SK-MEL-5 (cell line): ENCODE measurements around the gene BABAM2. TPM values are rescaled to one million over a fixed set of nuclear protein-coding genes. Genes with fewer than 3 reads are reported as not detected.
"Not testable (repeated sequence)": the region's sequence is repeated elsewhere in the genome, so short reads cannot be mapped to it uniquely, and the experiment has no call there.

ENCODE experiments used
- DNase-seq: peaks from one replicate; pipeline ENCODE4 v3.0.0-alpha.2; 2016; ENCODE audit warnings: low read depth, low spot score
- in situ Hi-C: cut with HindIII; loops from 2 replicates; pipeline ENCODE4 v1.10.0; 2016; ENCODE audit warnings: low sequenced_read_pairs, high pct_unique_total_duplicates, low pct_unique_long_range_greater_than_20kb
- polyA plus RNA-seq, 2 experiments: library from polyadenylated mRNA; depleted of rRNA; stranded (reverse); fragments of >200 nt; gene quantifications; 2 replicates each; pipeline ENCODE4 v1.2.3, GENCODE V29; 2015
- total RNA-seq: library from RNA; depleted of rRNA; stranded (reverse); fragments of >200 nt; shearing (Covaris generic); gene quantifications from 2 replicates; pipeline ENCODE4 v1.2.3, GENCODE V29; 2014; rRNA removed

BABAM2 gene
- total RNA-seq = 48.7 and 50.7 TPM in 2 replicates
- 46.2 and 58.8 TPM in 2 replicates for polyA plus RNA-seq (2015; cell fraction: cytosol; rRNA removed)
- polyA plus RNA-seq (2015; cell fraction: nucleus; rRNA removed) = 11.6 TPM in 2 replicates

DNA sequence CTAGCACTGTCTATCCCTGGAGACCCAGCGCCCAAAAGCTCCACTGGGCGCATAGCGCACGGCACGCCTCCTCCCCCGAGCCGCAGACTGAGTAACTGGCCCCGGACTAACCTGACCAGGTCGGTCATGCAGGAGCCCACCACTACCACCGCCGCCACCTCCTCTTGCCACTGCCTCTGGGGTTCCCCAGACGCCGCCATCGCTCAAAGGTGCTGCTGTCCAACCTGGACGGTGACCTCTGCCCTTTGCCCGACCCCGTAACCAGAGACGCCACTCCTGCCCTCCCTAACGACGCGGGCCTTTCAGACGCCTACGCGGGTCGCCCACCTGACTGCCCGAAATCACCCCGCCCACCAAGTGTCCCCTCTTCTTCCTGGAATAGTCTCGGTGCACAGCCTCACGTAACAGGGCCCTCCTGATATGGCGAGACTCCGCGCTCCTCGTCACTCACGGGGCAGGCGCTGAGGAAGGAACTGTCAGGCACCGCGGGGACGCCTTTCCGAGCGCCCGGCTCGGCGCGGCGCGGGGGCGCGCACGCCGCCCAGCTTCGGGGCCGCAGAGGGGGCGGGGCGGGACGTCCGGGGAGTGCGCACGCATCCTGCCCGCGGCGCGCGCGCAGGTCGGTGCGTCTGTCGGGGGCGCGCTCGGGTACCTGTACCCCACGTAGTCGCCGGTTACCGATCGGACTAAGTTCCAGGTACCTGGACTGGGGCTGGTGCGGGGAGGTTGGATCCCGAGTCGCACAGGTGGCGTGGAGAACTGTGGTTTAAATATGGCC lies at the start of gene BABAM2, which contains the start of gene RBKS:
BABAM2 (plus strand) TSS at position 584 of the 778 bp plus-strand sequence. CDS start 3,828 bp downstream, outside the sequence.
RBKS (minus strand) TSS at position 242 of the 778 bp plus-strand sequence; CDS start at position 200, 42 bp downstream.
- DNase-seq = peak; percentile 86
- in situ Hi-C loops = no loop called here

DNA sequence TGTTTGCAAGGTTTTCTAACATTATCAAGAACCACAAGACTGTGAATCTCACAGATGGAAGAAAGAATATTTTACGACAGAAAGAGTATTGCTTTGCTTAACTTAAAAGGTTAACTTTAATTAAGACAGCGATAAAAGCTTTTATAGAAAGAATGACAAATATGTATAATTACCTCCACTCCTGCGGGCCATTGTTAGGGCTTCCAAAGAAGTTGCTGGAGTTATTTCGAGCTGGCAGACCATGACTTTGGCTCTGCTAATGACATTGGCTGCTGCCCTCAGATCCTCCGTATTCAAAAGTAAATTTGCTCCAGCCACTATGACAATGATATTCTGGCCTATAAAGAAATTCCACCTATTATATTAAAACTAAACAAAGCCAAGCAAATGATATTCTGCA lies 47.6 kb upstream of the BABAM2 start:
- in situ Hi-C loops = no loop called here
- DNase-seq = no peak

DNA sequence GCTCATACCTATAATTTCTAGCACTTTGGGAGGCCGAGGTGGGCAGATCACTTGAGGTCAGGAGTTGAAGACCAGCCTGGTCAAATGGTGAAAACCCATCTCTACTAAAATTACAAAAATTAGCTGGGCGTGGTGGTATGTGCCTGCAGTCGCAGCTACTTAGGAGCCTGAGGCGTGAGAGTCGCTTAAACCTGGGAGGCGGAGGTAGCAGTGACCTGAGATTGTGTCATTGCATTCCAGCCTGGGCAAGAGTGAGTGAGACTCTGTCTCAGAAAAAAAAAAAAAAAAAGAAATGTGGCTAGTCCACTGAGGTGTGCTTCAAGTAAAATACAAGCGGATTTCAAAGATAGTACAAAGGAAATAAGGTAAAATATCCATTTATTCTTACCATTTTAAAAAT lies 46.5 kb upstream of the BABAM2 start:
- in situ Hi-C loops = no loop called here
- no peak for DNase-seq

DNA sequence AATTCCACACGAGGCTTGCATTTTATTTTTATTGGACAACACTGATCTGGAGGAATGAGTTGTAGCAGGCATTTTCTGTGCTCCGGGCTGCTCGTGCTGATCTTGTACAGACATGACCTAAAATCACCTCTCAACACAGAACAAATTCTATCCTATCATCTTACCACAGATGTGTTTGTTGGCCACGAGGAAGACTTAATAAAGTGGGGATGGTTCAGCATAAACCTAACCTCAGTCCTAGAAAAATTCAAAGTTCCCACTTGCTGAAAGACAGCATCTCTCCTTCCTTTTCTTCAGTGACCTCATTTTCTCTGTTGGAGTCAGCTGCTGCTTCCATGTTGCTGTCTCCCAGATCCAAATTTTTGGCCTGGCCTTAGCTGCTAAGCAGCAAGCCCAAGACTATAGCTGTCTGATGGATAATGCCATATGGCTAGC lies 45.7 kb upstream of the BABAM2 start:
- no peak for DNase-seq
- in situ Hi-C loops = no loop called here

DNA sequence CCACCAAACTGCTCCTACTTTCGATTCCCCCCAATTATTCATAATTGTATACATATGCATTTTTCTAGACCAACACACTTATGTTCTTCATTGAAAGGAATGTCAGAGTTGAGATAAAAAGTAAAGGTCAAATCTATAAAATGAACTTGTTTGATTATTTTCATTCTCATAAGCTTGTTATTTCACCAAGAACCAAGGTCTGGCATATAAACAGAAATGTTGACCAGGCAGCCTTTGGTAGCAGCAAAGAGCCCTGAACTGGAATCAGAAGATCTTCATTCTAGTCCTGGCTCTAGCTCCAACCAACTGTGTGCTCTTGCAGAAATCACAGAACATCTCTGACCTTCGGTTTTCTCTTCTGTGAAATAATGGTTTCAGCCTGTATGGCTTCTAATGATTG lies 43.2 kb upstream of the BABAM2 start:
- in situ Hi-C loops = no loop called here
- DNase-seq = no peak

DNA sequence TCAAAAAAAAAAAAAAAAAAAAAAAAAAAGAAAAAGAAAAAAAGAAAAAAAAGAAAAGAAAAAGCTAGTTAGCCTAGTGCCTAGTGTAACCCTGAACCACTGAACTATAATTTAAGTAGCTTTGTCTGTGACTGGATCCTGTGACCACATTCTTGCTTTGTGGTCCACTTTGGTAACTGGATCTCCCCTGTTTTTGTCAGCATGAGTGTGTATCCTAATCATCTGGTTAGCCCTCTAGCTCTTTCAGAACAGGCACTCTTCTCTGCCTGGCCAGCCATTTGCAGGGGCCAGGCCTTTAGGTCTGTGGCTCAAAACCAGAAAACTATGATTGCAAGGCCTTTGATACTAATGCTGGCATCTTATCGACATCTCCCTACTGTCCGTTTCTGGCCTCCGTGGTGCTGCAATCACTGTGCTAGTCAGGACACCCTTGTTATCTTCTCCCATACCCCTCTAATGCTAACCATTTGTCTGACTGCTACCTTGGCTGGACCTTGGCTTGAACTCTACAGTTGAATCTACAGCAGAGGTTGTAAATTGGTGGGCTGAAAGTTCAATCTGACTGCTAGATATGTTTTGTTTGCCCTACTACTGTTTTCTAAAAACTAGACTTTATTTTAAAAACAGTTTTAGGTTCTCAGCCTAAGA lies 40.8 kb upstream of the BABAM2 start:
- no peak for DNase-seq
- in situ Hi-C loops = no loop called here

DNA sequence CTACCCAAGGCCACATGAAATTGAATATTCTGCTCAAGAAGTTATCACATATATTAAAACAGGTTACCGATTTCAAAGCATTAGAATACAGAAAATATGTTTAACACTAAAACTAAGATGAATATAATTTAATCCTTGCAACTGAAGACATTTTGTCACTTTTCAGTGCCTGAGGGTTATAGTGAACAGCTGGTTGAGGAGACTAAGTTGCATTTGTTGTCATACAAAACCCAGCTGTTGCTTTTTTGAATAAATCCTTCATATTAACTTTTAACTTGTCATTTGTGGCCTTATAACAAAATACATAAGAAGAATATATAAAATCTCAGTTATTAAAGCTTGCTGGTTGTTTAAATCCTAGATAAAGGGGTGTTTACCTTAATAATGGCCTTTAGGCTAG lies 37.8 kb upstream of the BABAM2 start:
- in situ Hi-C loops = no loop called here
- DNase-seq = no peak

DNA sequence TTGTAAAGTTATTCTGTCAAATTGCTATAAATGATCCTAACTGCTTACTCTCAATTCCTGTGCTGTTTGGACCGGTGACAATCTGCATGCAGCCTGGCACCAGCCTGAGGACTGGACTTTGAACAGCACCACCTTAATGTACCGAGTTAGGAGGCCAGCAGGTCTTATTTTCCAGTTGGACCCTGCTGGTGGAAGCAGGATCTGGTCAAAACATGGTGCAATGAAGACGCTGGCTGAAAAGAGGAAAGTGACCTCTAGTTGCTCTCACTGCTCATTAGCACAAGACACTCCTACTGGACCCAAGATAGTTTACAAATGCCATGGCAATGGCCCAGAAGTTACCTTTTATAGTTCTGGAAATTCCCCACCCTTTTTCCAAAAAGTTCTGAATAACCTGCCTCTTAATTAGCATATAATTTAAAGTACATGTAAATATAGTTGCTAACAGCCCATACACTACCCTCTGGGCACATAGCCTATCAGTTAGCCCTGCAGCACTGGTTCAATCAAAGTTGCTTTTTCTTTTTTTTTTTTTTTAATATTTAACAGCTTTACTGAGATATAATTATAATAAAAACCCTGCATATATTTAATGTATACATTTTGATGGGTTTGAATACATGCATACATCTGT lies 36.2 kb upstream of the BABAM2 start:
- in situ Hi-C loops = no loop called here
- no peak for DNase-seq

DNA sequence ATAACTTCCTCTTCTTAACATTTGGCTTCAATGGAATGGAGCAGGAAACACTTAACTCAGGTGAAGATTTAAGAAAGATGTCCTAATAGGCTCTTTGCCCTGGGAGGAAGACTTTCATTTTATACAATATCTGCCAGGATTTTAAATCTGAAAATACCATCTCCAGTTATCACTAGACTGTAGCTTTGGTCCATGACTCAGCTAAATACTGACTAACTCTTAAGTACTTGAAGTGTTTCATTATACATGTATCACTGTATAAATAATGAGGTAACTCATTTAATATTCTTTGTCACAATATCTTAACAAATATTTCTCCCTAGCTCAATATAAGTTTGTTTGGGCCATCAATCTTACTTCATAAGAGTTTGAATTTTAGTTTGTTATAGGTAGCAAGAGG lies 35.1 kb upstream of the BABAM2 start:
- in situ Hi-C loops = no loop called here
- DNase-seq = no peak

DNA sequence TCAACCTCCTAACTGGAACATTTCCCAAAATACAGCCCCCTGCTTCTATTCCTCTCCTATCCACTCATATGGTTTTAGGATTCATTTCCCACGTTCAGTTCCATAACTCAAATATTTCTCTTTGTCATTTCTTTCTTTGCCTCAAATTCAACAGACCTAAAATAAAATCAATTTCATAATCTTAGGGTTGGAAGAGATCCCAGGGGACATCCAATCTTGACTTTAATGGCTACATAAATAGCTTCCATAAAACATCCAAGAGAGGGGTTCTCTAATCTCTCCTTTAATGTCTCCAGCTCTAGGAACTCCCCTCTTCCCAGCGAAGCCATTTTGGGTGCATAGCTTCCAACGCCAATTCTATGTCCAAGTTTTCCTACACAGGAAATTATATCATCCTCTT lies 34.1 kb upstream of the BABAM2 start:
- no peak for DNase-seq
- in situ Hi-C loops = no loop called here

DNA sequence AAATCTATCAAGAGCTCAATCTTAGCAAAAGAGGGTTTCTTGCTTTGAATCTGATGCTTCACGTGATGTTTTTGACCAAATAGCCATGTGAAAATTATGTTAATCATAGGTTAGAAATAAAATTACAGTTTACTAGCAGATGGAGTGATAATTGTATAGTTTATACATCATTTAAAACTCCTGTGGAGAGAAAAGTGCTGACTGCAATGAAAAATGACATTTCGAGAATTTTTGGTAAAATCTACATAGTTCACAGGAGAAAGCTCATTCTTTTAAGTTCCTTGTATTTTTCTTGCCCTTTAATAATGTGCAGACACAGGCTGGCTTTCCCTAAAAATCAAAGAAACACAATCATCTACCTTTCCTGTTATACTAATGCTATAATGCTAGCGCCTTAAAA lies 33.6 kb upstream of the BABAM2 start:
- no peak for DNase-seq
- in situ Hi-C loops = no loop called here

DNA sequence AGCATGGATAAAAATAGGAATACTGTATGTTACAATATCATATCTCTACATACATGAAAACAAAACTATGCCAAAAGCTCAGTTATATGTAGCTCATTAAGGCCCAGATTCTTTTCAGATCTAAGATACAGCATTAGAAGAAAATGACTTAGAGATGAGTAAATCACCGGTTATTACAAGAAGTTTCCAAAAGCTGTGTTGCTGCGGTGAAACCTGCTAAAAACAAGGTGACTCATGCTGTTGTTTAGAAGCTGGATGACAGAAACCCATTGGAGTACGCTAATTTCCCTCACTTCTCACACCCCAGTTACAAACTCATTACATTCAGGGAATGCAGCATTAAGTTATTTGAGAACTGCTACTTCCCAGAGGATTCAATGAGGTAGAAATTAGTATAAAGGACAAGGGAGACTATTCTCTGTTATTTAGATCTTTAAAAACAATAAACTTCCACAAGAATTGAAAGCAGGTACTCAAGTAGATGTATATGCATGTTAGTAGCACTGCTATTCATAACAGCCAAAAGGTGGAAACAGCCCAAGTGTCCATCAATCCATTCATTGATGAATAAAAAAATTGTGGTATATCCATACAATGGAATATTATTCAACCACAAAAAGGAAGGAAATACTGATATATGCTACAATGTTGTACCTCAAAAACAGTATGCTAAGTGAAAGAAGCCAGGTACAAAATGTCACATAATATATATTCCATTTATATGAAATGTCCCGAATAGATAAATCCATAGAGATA lies 32.9 kb upstream of the BABAM2 start:
- DNase-seq = no peak
- in situ Hi-C loops = no loop called here

DNA sequence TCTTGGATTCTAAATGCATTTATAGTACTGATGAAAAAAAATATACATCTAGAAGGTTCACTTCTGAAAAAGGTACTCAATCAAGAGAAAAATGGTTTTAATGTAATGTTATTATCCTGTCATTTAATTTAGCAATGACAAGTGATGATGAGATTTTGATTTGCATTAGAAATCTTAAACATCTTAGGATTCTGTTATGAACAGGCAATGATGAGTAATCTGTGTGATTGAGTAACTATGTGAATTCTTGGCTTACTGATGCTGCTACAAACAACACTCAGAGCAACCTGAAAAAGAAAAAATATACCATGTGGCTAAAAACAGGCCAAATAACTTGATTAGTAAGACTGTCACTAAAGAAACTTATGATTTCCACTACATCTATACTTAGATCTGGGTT lies 30.4 kb upstream of the BABAM2 start:
- in situ Hi-C loops = no loop called here
- DNase-seq = no peak

DNA sequence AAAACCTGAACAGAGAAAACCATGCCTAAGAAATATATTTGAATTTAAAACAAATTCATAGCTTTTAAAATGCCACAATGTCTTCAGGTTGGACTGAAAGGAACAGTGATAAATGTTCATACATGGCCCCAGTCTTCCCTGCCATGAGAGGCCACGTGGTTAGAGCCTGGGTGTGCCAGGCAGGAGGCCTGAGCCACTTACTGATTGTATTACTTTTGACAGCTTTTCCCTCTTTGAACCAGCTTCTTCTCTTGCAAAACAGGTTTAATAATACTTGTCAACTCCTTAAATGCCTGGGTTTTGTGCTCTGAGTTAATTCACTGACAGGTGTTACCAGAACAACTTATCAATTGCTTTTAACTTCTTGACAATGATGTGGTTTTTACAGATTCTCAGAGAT lies 27.4 kb upstream of the BABAM2 start:
- DNase-seq = no peak
- in situ Hi-C loops = no loop called here

DNA sequence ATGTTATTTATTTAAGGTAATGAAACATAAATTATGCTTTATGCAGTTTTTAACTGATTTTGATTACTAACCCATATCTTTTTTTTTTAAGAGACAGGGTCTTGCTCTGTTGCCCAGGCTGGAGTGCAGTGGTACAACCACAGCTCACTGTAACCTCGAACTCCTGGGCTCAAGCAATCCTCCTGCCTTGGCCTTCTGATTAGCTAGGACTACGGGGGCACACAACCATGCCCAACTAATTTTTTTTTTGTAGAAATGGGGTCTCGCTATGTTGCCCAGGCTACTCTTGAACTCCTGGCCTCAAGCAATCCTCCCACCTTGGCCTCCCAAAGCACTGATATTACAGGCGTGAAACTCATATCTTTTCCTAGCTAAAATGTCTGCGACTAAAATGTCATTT lies 26.6 kb upstream of the BABAM2 start:
- DNase-seq, in situ Hi-C loops: not testable (repeated sequence)

DNA sequence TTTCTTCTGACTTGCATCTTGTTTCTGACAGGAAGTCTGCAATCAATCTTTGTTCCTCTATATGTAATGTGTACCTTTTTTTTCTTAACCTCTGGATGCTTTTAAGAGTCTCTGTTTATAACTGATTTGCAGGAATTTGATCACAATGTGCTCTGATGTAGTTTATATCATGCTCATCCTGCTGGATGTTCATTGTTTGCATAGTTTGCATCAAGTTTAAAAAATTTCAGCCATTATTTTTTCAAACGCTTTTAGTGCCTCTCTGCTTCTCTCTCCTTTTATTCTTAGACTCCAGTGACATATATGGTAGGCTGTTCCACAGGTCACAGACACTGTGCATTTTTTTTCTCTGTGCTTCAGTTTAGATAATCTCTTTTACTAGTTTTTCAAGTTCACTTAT lies 24.3 kb upstream of the BABAM2 start:
- in situ Hi-C loops = no loop called here
- DNase-seq = no peak

DNA sequence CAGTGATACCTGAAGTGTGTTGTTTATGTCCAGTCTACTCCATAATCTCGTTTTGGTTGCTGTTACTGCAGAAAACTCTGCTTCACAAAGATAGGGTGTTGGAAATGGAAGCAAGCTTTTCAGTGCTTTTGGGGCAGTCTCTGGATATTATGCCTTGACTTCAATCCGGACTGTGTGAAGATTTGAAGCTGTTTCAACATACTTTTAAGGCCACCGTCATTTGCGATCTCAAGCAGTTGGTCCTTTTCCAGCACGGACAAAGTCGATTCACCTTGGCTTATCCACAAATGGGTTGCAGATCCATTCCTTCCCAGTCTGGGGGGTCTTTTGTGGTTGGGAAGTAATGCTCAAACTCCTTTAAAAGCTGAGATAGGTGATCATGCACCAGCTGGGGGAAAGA lies 20.8 kb upstream of the BABAM2 start:
- in situ Hi-C loops = no loop called here
- no peak for DNase-seq

DNA sequence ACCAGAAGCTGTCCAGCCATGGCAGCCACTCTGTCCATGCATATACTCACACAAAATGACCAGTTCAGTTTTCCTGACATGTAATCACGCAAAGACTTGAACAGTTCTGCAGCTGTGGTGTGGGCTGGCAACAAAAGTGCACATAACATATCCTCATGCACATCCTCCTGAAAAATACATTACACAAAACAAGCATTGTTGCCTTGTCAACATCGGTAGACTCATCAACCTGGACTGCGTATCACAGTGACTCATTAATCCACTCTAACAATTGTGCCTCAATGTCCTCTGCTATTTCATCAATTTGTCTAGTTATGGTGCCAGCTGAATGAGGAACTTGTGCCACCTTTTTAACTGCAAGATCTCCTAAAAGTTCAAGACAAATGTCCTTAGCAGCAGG lies 19.8 kb upstream of the BABAM2 start:
- in situ Hi-C loops = no loop called here
- no peak for DNase-seq
